HG03175 (cell line): ENCODE measurements around the gene FBXW7.
A peak's percentile ranks its signal among the peaks of the same experiment; 100 is the strongest.

Source experiments
- ATAC-seq: cut with Tn5 transposase; IDR thresholded peaks from one replicate; pipeline ENCODE4 v1.9.1; 2021; ENCODE audit warnings: mild to moderate bottlenecking, moderate library complexity; ENCODE audit not compliant: unreplicated experiment

The FBXW7 gene

GRCh38 chr4:152294331-152294730 lies 241.6 kb downstream of the FBXW7 start:
- no peak for ATAC-seq

- no peak for ATAC-seq
Observed at GRCh38 chr4:152293527-152293926, 242.4 kb downstream of the FBXW7 start.

GRCh38 chr4:152290366-152290921 lies 245.4 kb downstream of the FBXW7 start:
- no peak for ATAC-seq

- no peak for ATAC-seq
Observed at GRCh38 chr4:152289941-152290340, 246.0 kb downstream of the FBXW7 start.

DNA sequence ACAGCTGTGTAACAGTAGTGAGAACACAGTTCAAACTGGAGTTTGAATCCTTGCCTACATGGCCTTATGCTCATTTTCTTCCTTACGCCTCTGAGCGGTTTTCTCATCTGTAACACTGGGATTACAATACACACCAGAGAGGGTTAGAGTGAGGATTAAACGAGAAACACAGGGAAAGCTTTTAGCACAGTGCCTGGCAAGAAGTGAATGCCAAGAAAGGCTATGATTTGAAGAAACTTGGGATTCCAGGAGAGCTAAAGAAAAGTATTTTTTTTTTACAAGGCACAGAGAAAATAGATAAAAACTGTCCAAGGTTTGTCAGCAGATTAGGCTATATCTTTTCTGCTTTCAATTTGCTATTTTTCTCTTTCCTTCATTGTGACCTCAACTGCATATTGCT lies 246.4 kb downstream of the FBXW7 start:
- ATAC-seq = no peak

DNA sequence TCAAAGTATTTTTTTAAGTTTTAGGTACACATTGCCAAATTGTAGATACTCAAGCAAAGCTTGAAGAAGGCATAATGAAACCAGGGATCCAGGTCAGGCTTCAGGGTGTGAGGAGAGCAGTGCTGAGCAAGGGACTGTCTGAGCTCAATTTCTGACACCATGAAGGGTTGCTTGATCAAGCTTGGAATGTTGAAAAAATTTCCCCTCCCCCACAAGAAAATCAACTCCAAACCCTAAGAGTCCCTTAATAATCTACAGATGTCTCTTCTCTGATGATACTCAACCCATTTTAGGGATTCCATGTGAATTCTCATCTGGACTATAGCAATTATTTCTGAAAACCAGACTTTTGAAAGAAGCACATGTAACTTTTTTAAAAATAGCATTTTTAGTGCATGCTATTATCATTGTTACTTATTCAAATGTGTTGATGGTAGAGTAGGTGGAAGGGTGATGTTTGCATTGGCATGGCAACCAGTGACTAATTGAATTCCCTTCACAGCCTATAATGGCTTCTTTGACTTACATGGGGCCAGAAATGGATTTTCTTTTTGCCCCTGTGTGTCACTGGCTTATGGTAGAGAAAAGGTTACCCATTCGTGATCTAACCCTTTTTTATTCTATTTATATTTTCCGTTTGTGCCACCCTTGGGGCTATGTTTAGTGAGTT lies 252.0 kb downstream of the FBXW7 start:
- ATAC-seq = no peak

DNA sequence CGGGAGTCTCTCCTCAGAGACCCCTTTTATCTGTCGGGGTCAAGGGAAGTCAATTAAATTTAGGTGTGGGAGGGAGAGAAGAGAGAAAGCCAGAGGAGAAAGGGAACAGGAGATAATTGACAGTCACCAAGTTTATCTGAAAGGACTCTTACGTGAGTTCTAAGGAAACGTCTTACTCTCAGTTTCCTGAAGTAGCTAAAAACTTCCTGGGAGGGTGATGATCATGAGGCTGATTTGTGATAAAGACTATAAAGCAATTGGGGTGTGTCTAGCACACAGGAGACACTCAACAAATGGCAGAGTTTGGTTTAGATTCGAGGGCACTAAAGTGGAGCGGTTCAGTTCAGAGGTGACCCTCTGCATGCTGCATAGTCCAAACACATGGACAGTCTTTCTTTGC lies 254.1 kb downstream of the FBXW7 start:
- ATAC-seq = no peak

DNA sequence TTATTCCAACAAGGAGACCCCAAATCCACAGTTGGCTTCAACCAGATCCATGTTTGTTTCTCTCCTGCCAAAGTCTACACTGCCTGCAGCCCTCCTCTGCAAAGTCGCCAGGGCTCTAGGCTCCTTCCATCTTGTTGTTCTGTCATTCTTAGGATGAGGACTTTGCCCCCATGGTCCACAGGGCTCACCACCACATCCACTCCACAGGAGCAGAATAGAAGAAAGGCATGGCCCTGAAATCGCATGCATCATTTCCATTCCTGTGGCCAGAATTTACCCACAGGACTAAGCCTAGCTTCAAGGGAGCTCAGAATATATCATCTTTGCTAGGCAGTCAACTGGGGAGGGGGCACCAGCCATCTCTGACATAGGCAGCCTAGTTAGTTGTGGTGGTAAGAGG lies 254.7 kb downstream of the FBXW7 start:
- ATAC-seq = no peak

DNA sequence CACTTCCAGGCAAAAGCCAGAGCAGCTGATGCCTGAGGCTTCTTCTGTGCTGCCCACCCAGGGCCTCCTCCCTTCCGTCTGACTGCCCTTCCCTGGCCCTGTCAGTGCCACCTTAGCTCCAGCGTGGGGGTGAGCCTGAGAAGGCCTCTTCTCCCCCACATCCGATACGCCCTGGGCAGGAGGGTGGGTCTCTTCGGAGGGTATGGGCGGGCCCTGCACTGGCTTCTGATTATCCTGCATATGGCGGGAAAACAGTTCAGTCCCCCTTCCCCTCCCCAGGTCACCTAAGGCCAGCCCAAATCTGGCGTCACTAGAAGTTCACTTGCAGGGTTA lies 256.7 kb downstream of the FBXW7 start:
- no peak for ATAC-seq

- peak; percentile 76 for ATAC-seq
Observed at GRCh38 chr4:152278505-152279233, 257.2 kb downstream of the FBXW7 start.

GRCh38 chr4:152278172-152278504 lies 257.8 kb downstream of the FBXW7 start:
- peak; percentile 31 for ATAC-seq

GRCh38 chr4:152277333-152277732 lies 258.6 kb downstream of the FBXW7 start:
- ATAC-seq = no peak

GRCh38 chr4:152273343-152273742 lies 262.5 kb downstream of the FBXW7 start:
- ATAC-seq = no peak
